IMR-90 (cell line): ENCODE results near the gene CLCN4. TPM values are rescaled to one million over a fixed set of nuclear protein-coding genes. Genes with fewer than 3 reads are reported as not detected.

Source experiments
- ATAC-seq: fragments of 200-7000 bp; cut with Tn5 transposase; 2 replicates; pipeline ENCODE4 v1.9.1; 2020; ENCODE audit warnings: low read depth, mild to moderate bottlenecking, moderate library complexity
- BruUV-seq: library from RNA; stranded (reverse); fragments of 400-500 nt; replicated peaks from 2 replicates; lab custom pipeline; 2021; lab: Mats Ljungman, UMichigan
- CTCF ChIA-PET: fragments of 300-600 bp; formaldehyde crosslinking; extraction: SDS; loops from one replicate; lab custom pipeline; 2021; ENCODE audit warnings: antibody characterized with exemption; lab: Yijun Ruan, JAX
- POLR2A ChIA-PET: fragments of 300-600 bp; sonication (Branson Sonifier 250); formaldehyde crosslinking; loops from one replicate; lab custom pipeline; 2022; ENCODE audit warnings: antibody characterized with exemption; ENCODE audit not compliant: unreplicated experiment; lab: Charles Lee
- DNase-seq: peaks from one replicate; pipeline ENCODE4 v3.0.0; 2013
- H2AFZ ChIP-seq: replicated peaks from 2 replicates; pipeline ENCODE3; 2013; ENCODE audit warnings: low read length, mild to moderate bottlenecking; ENCODE audit not compliant: poor library complexity
- H2AK5ac ChIP-seq: 2 replicates; pipeline ENCODE4 v1.6.1; 2013; ENCODE audit warnings: low read depth, low read length, inconsistent platforms
- H2AK9ac ChIP-seq: replicated peaks from 2 replicates; pipeline ENCODE3; 2013; ENCODE audit warnings: mild to moderate bottlenecking, low read depth, low read length, moderate library complexity; ENCODE audit not compliant: poor library complexity
- H2BK120ac ChIP-seq: 2 replicates; pipeline ENCODE4 v1.6.1; 2013; ENCODE audit warnings: low read depth, low read length, inconsistent platforms
- H2BK15ac ChIP-seq: 3 replicates; pipeline ENCODE4 v1.6.1; 2013; ENCODE audit warnings: low read depth, low read length, inconsistent platforms
- H2BK20ac ChIP-seq: 2 replicates; pipeline ENCODE4 v1.6.1; 2013; ENCODE audit warnings: low read depth, mild to moderate bottlenecking, inconsistent platforms, low read length, moderate library complexity
- H2BK5ac ChIP-seq: 2 replicates; pipeline ENCODE4 v1.6.1; 2013; ENCODE audit warnings: mild to moderate bottlenecking, low read depth, low read length, inconsistent platforms; ENCODE audit not compliant: poor library complexity, severe bottlenecking
- H3K14ac ChIP-seq: replicated peaks from 2 replicates; pipeline ENCODE4 v1.6.1; 2013; ENCODE audit warnings: low read depth, low read length, inconsistent platforms
- H3K18ac ChIP-seq: 2 replicates; pipeline ENCODE4 v1.6.1; 2013; ENCODE audit warnings: low read depth, low read length, control low read depth
- H3K23ac ChIP-seq: 2 replicates; pipeline ENCODE4 v1.6.1; 2013; ENCODE audit warnings: low read depth, low read length, inconsistent platforms
- H3K27ac ChIP-seq: 2 replicates; pipeline ENCODE4 v1.5.1; 2013; ENCODE audit warnings: mild to moderate bottlenecking, control low read depth, low read length; ENCODE audit not compliant: insufficient read depth
- H3K27me3 ChIP-seq: 2 replicates; pipeline ENCODE4 v1.6.1; 2013; ENCODE audit warnings: low read length; ENCODE audit not compliant: control insufficient read depth, insufficient read depth
- H3K36me3 ChIP-seq: 2 replicates; pipeline ENCODE4 v1.6.1; 2013; ENCODE audit warnings: low read length, mixed read lengths; ENCODE audit not compliant: control insufficient read depth, insufficient read depth
- H3K4ac ChIP-seq: 2 replicates; pipeline ENCODE4 v1.6.1; 2013; ENCODE audit warnings: low read depth, low read length, inconsistent platforms
- H3K4me1 ChIP-seq: 2 replicates; pipeline ENCODE4 v1.6.1; 2013; ENCODE audit warnings: low read length, mixed read lengths; ENCODE audit not compliant: control insufficient read depth, insufficient read depth
- H3K4me2 ChIP-seq: 2 replicates; pipeline ENCODE4 v1.6.1; 2013; ENCODE audit warnings: low read depth, mild to moderate bottlenecking, control low read depth, low read length, moderate library complexity
- H3K4me3 ChIP-seq: 2 replicates; pipeline ENCODE4 v1.5.1; 2013; ENCODE audit warnings: low read depth, mild to moderate bottlenecking, control low read depth, low read length, moderate library complexity; ENCODE audit not compliant: insufficient read depth
- H3K56ac ChIP-seq: 2 replicates; pipeline ENCODE4 v1.6.1; 2013; ENCODE audit warnings: low read length, inconsistent platforms; ENCODE audit not compliant: insufficient read depth; ENCODE audit errors: extremely low read depth
- H3K79me1 ChIP-seq, 2 experiments: 2 replicates each; pipeline ENCODE4 v1.6.1; 2013; ENCODE audit warnings: low read length in 2 of 2, inconsistent platforms in 1 of 2, low read depth in 1 of 2
- H3K9ac ChIP-seq: 2 replicates; pipeline ENCODE4 v1.6.1; 2013; ENCODE audit warnings: low read depth, low read length, control low read depth
- H3K9me1 ChIP-seq: 2 replicates; pipeline ENCODE4 v1.6.1; 2013; ENCODE audit warnings: low read length, inconsistent platforms; ENCODE audit not compliant: insufficient read depth
- H3K9me3 ChIP-seq: 2 replicates; pipeline ENCODE4 v1.6.1; 2013; ENCODE audit warnings: low read length; ENCODE audit not compliant: control insufficient read depth, insufficient read depth
- H4K20me1 ChIP-seq: 2 replicates; pipeline ENCODE4 v1.6.1; 2013; ENCODE audit warnings: low read length, inconsistent platforms; ENCODE audit not compliant: insufficient read depth
- H4K5ac ChIP-seq: 2 replicates; pipeline ENCODE4 v1.6.1; 2013; ENCODE audit warnings: mild to moderate bottlenecking, low read depth, low read length, control low read depth
- H4K8ac ChIP-seq, 2 experiments: 2 replicates each; pipeline ENCODE4 v1.6.1; 2013; ENCODE audit warnings: low read depth in 2 of 2, low read length in 2 of 2, control low read depth in 1 of 2, inconsistent platforms in 1 of 2
- H4K91ac ChIP-seq: 2 replicates; pipeline ENCODE4 v1.6.1; 2013; ENCODE audit warnings: low read depth, low read length, inconsistent platforms; ENCODE audit not compliant: insufficient read depth
- BHLHE40 ChIP-seq: fragments of 150-350 bp; IDR thresholded peaks from 2 replicates; pipeline ENCODE4 v1.6.1; 2016; ENCODE audit warnings: mild to moderate bottlenecking, low read depth, low read length
- CHD1 ChIP-seq: IDR thresholded peaks from 2 replicates; pipeline ENCODE4 v1.6.1; 2012; ENCODE audit warnings: low read depth, low read length, improper control_type of control experiment
- MAFK ChIP-seq: IDR thresholded peaks from 2 replicates; pipeline ENCODE4 v1.6.1; 2012; ENCODE audit warnings: low read depth, low read length, improper control_type of control experiment
- MAZ ChIP-seq: IDR thresholded peaks from 2 replicates; pipeline ENCODE4 v1.6.1; 2012; ENCODE audit warnings: low read depth, mild to moderate bottlenecking, low read length, improper control_type of control experiment, moderate library complexity, borderline replicate concordance
- MXI1 ChIP-seq: IDR thresholded peaks from 2 replicates; pipeline ENCODE4 v1.6.1; 2012; ENCODE audit warnings: low read depth, mild to moderate bottlenecking, low read length, moderate library complexity, borderline replicate concordance
- POLR2A ChIP-seq: IDR thresholded peaks from 2 replicates; pipeline ENCODE4 v1.6.1; 2012; ENCODE audit warnings: mild to moderate bottlenecking, low read depth, low read length
- RCOR1 ChIP-seq: IDR thresholded peaks from 2 replicates; pipeline ENCODE4 v1.6.1; 2012; ENCODE audit warnings: mild to moderate bottlenecking, low read length, improper control_type of control experiment; ENCODE audit not compliant: insufficient replicate concordance
- RFX5 ChIP-seq: IDR thresholded peaks from 2 replicates; pipeline ENCODE4 v1.8.0; 2012; ENCODE audit warnings: low read depth, mild to moderate bottlenecking, low read length, moderate library complexity
- WGBS, 2 experiments: methylation state at CpG; one replicate each; pipeline versions ENCODE4 v1.1.5 to v1.1.7; 2013; ENCODE audit warnings: missing lambda C conversion rate in 2 of 2; ENCODE audit not compliant: insufficient read length in 1 of 2; ENCODE audit errors: extremely low coverage in 2 of 2; 5-methylcytosine and 5-hydroxymethylcytosine counted together
- dilution Hi-C: fragments of 300-500 bp; cut with HindIII; formaldehyde crosslinking; loops from one replicate; pipeline ENCODE4 v1.14.3; 2018; ENCODE audit warnings: low sequenced_read_pairs; ENCODE audit not compliant: unreplicated experiment
- in situ Hi-C: fragments of 300-500 bp; cut with MboI; formaldehyde crosslinking; loops from 3 replicates; pipeline ENCODE4 v1.14.3; 2019; ENCODE audit warnings: low sequenced_read_pairs, inconsistent platforms, mixed read lengths
- intact Hi-C: fragments of 100-400 bp; cut with micrococcal nuclease; formaldehyde crosslinking; loops from 2 replicates; pipeline ENCODE4 v1.10.0; 2022
- polyA plus RNA-seq, 3 experiments: library from polyadenylated mRNA; depleted of rRNA; stranded (reverse); fragments of >200 nt; gene quantifications; 2 replicates each; pipeline ENCODE4 v1.2.3, GENCODE V29; 2012; ENCODE audit warnings: low replicate concordance in 1 of 3
- total RNA-seq: library from RNA; depleted of rRNA; stranded (reverse); fragments of >200 nt; gene quantifications from 2 replicates; pipeline ENCODE4 v1.2.3, GENCODE V29; 2012
- TF ChIP-seq, protein P1 (sequence below): fragments of 150-350 bp; IDR thresholded peaks from 2 replicates; pipeline ENCODE4 v1.6.1; 2017; ENCODE audit warnings: mild to moderate bottlenecking, antibody characterized with exemption, low read length, low read depth
- TF ChIP-seq, protein P2 (sequence below): conservative IDR thresholded peaks from 2 replicates; pipeline ENCODE4 v1.5.1; 2012; ENCODE audit warnings: mild to moderate bottlenecking, low read depth, low read length, improper control_type of control experiment

CLCN4 gene
- total and polyA plus RNA-seq, 2 of the 4 experiments (the other 2 are of a cell fraction): 2.2 to 4.5 TPM

- no peak overlapping the region for H3K27ac ChIP-seq
- dilution Hi-C loops: no loop called here
- no peak overlapping the region for H3K4me2 ChIP-seq
- H4K91ac ChIP-seq: no peak overlapping the region
- 75% methylated on average over 12 of the region's 13 CpGs; no CpG with 5 or more reads in 1 of the 2 experiments for WGBS, 2 experiments
- no peaks in the 10 kb centered on the region; the same call in 1 of the 2 replicates for H3K9me3 ChIP-seq
- no peak overlapping the region for H2BK15ac ChIP-seq
- ATAC-seq (no peak), DNase-seq (no peak)
- no peak overlapping the region for H2AK9ac ChIP-seq
- no peak overlapping the region for H2AK5ac ChIP-seq
- no peak overlapping the region for H2AFZ ChIP-seq
- no peak overlapping the region for H3K4ac ChIP-seq
- no peaks in the 10 kb centered on the region for H3K4me1 ChIP-seq
- BruUV-seq: no TSS peak
- H3K18ac ChIP-seq: no peak overlapping the region
- no peak overlapping the region for H2BK20ac ChIP-seq
- no peak overlapping the region for H3K14ac ChIP-seq
- H2BK120ac ChIP-seq: no peak overlapping the region
- H3K79me1 ChIP-seq: peaks cover 0 to 19% of the 10 kb centered on the region in 2 experiments; a peak in 1 of 4 replicates
- no peaks in the 10 kb centered on the region for H3K27me3 ChIP-seq
- no peak overlapping the region for H2BK5ac ChIP-seq
- peaks cover 26% of the 10 kb centered on the region for H3K36me3 ChIP-seq
- H3K56ac ChIP-seq: no peak overlapping the region
- H4K8ac ChIP-seq: no peak overlapping the region
- no peak overlapping the region for H4K5ac ChIP-seq
- ChIA-PET CTCF (no interaction called here), POLR2A (no interaction called here)
- H4K20me1 ChIP-seq: no peaks in the 10 kb centered on the region; the same call in none of the 2 replicates
- H3K9ac ChIP-seq: no peak overlapping the region
- in situ Hi-C loops: no loop called here
- TF ChIP-seq CHD1 (no peak), MXI1 (no peak), MAFK (no peak), BHLHE40 (no peak), RCOR1 (no peak), RFX5 (no peak), MAZ (no peak), POLR2A (no peak)
- TF ChIP-seq, protein P1, sequence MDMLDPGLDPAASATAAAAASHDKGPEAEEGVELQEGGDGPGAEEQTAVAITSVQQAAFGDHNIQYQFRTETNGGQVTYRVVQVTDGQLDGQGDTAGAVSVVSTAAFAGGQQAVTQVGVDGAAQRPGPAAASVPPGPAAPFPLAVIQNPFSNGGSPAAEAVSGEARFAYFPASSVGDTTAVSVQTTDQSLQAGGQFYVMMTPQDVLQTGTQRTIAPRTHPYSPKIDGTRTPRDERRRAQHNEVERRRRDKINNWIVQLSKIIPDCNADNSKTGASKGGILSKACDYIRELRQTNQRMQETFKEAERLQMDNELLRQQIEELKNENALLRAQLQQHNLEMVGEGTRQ: no peak
- TF ChIP-seq, protein P2, sequence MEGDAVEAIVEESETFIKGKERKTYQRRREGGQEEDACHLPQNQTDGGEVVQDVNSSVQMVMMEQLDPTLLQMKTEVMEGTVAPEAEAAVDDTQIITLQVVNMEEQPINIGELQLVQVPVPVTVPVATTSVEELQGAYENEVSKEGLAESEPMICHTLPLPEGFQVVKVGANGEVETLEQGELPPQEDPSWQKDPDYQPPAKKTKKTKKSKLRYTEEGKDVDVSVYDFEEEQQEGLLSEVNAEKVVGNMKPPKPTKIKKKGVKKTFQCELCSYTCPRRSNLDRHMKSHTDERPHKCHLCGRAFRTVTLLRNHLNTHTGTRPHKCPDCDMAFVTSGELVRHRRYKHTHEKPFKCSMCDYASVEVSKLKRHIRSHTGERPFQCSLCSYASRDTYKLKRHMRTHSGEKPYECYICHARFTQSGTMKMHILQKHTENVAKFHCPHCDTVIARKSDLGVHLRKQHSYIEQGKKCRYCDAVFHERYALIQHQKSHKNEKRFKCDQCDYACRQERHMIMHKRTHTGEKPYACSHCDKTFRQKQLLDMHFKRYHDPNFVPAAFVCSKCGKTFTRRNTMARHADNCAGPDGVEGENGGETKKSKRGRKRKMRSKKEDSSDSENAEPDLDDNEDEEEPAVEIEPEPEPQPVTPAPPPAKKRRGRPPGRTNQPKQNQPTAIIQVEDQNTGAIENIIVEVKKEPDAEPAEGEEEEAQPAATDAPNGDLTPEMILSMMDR: no peak
- no peaks in the 10 kb centered on the region for H3K9me1 ChIP-seq
- no peak overlapping the region for H3K4me3 ChIP-seq
- no peak overlapping the region for H3K23ac ChIP-seq
- intact Hi-C loops: no loop called here
Observed at GRCh38 chrX:10125248-10125615, 31.5 kb upstream of the CLCN4 start.
